HepG2 (cell line): Measurements from ENCODE around the gene PIP4K2B. TPM values are rescaled to one million over a fixed set of nuclear protein-coding genes. Genes with fewer than 3 reads are reported as not detected.

Experiments used
- BCL6 ChIP-seq: IDR thresholded peaks from 2 replicates; pipeline ENCODE4 v1.6.1; 2016; ENCODE audit warnings: missing genetic modification reagents, missing compliant biosample characterization
- CAMTA2 ChIP-seq: sonication (generic); formaldehyde crosslinking; IDR thresholded peaks from 2 replicates; pipeline ENCODE4 v1.4.0; 2020; ENCODE audit warnings: mild to moderate bottlenecking, missing genetic modification reagents, borderline replicate concordance
- EEA1 ChIP-seq: sonication (generic); formaldehyde crosslinking; IDR thresholded peaks from 2 replicates; pipeline ENCODE4 v1.5.1; 2020; ENCODE audit warnings: mild to moderate bottlenecking, missing genetic modification reagents, borderline replicate concordance
- ERF ChIP-seq: IDR thresholded peaks from 2 replicates; pipeline ENCODE4 v1.6.1; 2018; ENCODE audit warnings: missing biosample characterization, missing genetic modification reagents
- EZH2 ChIP-seq: conservative IDR thresholded peaks from 2 replicates; pipeline ENCODE4 v1.6.1; 2012; ENCODE audit warnings: mild to moderate bottlenecking, low read depth, low read length, moderate library complexity
- GPN1 ChIP-seq: sonication (generic); formaldehyde crosslinking; IDR thresholded peaks from 2 replicates; pipeline ENCODE4 v1.5.1; 2020; ENCODE audit warnings: missing genetic modification reagents, borderline replicate concordance
- HMG20A ChIP-seq: IDR thresholded peaks from 2 replicates; pipeline ENCODE4 v1.6.1; 2016; ENCODE audit warnings: borderline replicate concordance
- HNRNPK ChIP-seq: fragments of 200-400 bp; formaldehyde crosslinking; IDR thresholded peaks from 2 replicates; pipeline ENCODE4 v1.6.1; 2018; ENCODE audit warnings: low read length, low read depth, moderate library complexity, mild to moderate bottlenecking; ENCODE audit not compliant: poor library complexity, severe bottlenecking
- HOXA5 ChIP-seq: sonication (generic); formaldehyde crosslinking; IDR thresholded peaks from 2 replicates; pipeline ENCODE4 v1.4.0; 2020; ENCODE audit warnings: missing genetic modification reagents
- IRF2 ChIP-seq: IDR thresholded peaks from 2 replicates; pipeline ENCODE4 v1.6.1; 2018; ENCODE audit warnings: missing genetic modification reagents, missing compliant biosample characterization
- KLF6 ChIP-seq: IDR thresholded peaks from 2 replicates; pipeline ENCODE4 v1.8.0; 2016; ENCODE audit warnings: missing biosample characterization, missing genetic modification reagents
- MEF2D ChIP-seq: sonication (generic); formaldehyde crosslinking; IDR thresholded peaks from 2 replicates; pipeline ENCODE4 v1.5.1; 2020; ENCODE audit warnings: mild to moderate bottlenecking, missing genetic modification reagents
- MTF2 ChIP-seq: sonication (generic); formaldehyde crosslinking; IDR thresholded peaks from 2 replicates; pipeline ENCODE4 v1.5.0; 2020; ENCODE audit warnings: missing genetic modification reagents, borderline replicate concordance
- SMAD9 ChIP-seq: sonication (generic); formaldehyde crosslinking; IDR thresholded peaks from 2 replicates; pipeline ENCODE4 v1.5.1; 2020; ENCODE audit warnings: mild to moderate bottlenecking, missing genetic modification reagents
- SPEN ChIP-seq: sonication (generic); formaldehyde crosslinking; IDR thresholded peaks from 2 replicates; pipeline ENCODE4 v1.5.1; 2020; ENCODE audit warnings: low read depth, mild to moderate bottlenecking, missing genetic modification reagents
- TP53 ChIP-seq: sonication (generic); formaldehyde crosslinking; conservative IDR thresholded peaks from 2 replicates; pipeline ENCODE4 v1.4.0; 2020; ENCODE audit warnings: missing genetic modification reagents
- ZGPAT ChIP-seq: IDR thresholded peaks from 2 replicates; pipeline ENCODE4 v1.6.1; 2016; ENCODE audit warnings: mild to moderate bottlenecking
- ZNF234 ChIP-seq: sonication (generic); formaldehyde crosslinking; conservative IDR thresholded peaks from 2 replicates; pipeline ENCODE4 v1.5.1; 2020; ENCODE audit warnings: mild to moderate bottlenecking, missing genetic modification reagents
- ZNF549 ChIP-seq: sonication (generic); formaldehyde crosslinking; IDR thresholded peaks from 2 replicates; pipeline ENCODE4 v1.5.0; 2020; ENCODE audit warnings: missing genetic modification reagents
- ZNF558 ChIP-seq: sonication (generic); formaldehyde crosslinking; IDR thresholded peaks from 2 replicates; pipeline ENCODE4 v1.9.0; 2022; ENCODE audit warnings: mild to moderate bottlenecking, missing genetic modification reagents, borderline replicate concordance
- ZNF629 ChIP-seq: sonication (generic); formaldehyde crosslinking; conservative IDR thresholded peaks from 2 replicates; pipeline ENCODE4 v1.5.0; 2020; ENCODE audit warnings: missing genetic modification reagents
- ZNF740 ChIP-seq: sonication (generic); formaldehyde crosslinking; IDR thresholded peaks from 2 replicates; pipeline ENCODE4 v1.4.0; 2020; ENCODE audit warnings: missing genetic modification reagents
- ZSCAN25 ChIP-seq: sonication (generic); formaldehyde crosslinking; IDR thresholded peaks from 2 replicates; pipeline ENCODE4 v1.8.0; 2022; ENCODE audit warnings: mild to moderate bottlenecking, missing genetic modification reagents
- polyA plus RNA-seq, 8 experiments: library from polyadenylated mRNA; depleted of rRNA in 3 of 8; stranded (reverse) in 7 of 8; unstranded in 1 of 8; fragments of >200 nt; fragmentation: Illumina TruSeq in 4 of 8; extraction: Trizol in 4 of 8; gene quantifications; 2 replicates each; pipeline versions ENCODE4 v1.2.1 to v1.2.3, GENCODE V29; 2011 to 2016; ENCODE audit warnings: low read depth in 4 of 8, missing spikeins in 1 of 8, mixed read lengths in 1 of 8; ENCODE audit not compliant: insufficient read depth in 1 of 8
- total RNA-seq, 5 experiments: library from RNA; depleted of rRNA; stranded (reverse); fragments of >200 nt; fragmentation: Illumina TruSeq; extraction: Trizol; gene quantifications; 2 replicates each; pipeline ENCODE4 v1.2.3, GENCODE V29; 2016; ENCODE audit warnings: low read depth in 1 of 5
- TF ChIP-seq, protein P1 (sequence below): sonication (generic); formaldehyde crosslinking; IDR thresholded peaks from 2 replicates; pipeline ENCODE4 v1.9.0; 2021; ENCODE audit warnings: missing genetic modification reagents, borderline replicate concordance

Gene PIP4K2B
- total and polyA plus RNA-seq, 2 of the 13 experiments (the other 11 are each of a cell fraction or from before 2014, with no cell fraction given), result 20.4 to 54.0 TPM

- TF ChIP-seq ZGPAT (CRISPR knock-in tag), result peak; percentile 29; the same call in 1 of the 2 replicates
- TF ChIP-seq ZNF549 (CRISPR knock-in tag), result no peak
- TF ChIP-seq ZNF234 (CRISPR knock-in tag), result no peak
- TF ChIP-seq IRF2 (CRISPR knock-in tag), result no peak
- TF ChIP-seq TP53 (CRISPR knock-in tag), result no peak
- TF ChIP-seq CAMTA2, result peak; percentile 72; the same call in 1 of the 2 replicates
- TF ChIP-seq HNRNPK, result peak; percentile 65
- TF ChIP-seq ZNF558 (CRISPR knock-in tag), result no peak; the same call in 1 of the 2 replicates
- peak; percentile 60; the same call in 1 of the 2 replicates for TF ChIP-seq MEF2D (CRISPR knock-in tag)
- peak; percentile 19; the same call in 1 of the 2 replicates for TF ChIP-seq KLF6 (CRISPR knock-in tag)
- TF ChIP-seq SPEN (CRISPR knock-in tag), result peak; percentile 77
- TF ChIP-seq BCL6 (CRISPR knock-in tag), result no peak
- peak; percentile 26; the same call in 1 of the 2 replicates for TF ChIP-seq MTF2 (CRISPR knock-in tag)
- TF ChIP-seq ZSCAN25 (CRISPR knock-in tag), result peak; percentile 58; the same call in 1 of the 2 replicates
- no peak for TF ChIP-seq EZH2
- TF ChIP-seq HOXA5 (CRISPR knock-in tag), result no peak
- TF ChIP-seq GPN1 (CRISPR knock-in tag), result peak; percentile 16; the same call in 1 of the 2 replicates
- TF ChIP-seq ZNF629 (CRISPR knock-in tag), result no peak
- TF ChIP-seq HMG20A (CRISPR knock-in tag), result no peak
- peak; percentile 86 for TF ChIP-seq ZNF740 (CRISPR knock-in tag)
- TF ChIP-seq ERF (CRISPR knock-in tag), result no peak
- peak; percentile 92; the same call in 1 of the 2 replicates for TF ChIP-seq EEA1 (CRISPR knock-in tag)
- no peak for TF ChIP-seq SMAD9 (CRISPR knock-in tag)
- TF ChIP-seq, protein P1, sequence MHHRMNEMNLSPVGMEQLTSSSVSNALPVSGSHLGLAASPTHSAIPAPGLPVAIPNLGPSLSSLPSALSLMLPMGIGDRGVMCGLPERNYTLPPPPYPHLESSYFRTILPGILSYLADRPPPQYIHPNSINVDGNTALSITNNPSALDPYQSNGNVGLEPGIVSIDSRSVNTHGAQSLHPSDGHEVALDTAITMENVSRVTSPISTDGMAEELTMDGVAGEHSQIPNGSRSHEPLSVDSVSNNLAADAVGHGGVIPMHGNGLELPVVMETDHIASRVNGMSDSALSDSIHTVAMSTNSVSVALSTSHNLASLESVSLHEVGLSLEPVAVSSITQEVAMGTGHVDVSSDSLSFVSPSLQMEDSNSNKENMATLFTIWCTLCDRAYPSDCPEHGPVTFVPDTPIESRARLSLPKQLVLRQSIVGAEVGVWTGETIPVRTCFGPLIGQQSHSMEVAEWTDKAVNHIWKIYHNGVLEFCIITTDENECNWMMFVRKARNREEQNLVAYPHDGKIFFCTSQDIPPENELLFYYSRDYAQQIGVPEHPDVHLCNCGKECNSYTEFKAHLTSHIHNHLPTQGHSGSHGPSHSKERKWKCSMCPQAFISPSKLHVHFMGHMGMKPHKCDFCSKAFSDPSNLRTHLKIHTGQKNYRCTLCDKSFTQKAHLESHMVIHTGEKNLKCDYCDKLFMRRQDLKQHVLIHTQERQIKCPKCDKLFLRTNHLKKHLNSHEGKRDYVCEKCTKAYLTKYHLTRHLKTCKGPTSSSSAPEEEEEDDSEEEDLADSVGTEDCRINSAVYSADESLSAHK (CRISPR knock-in tag), result no peak
Measured at GRCh38 chr17:38798614-38799500, 499 bp downstream of the PIP4K2B start (continued).
